Measurements from ENCODE around the gene BHLHE23. TPM values are rescaled to one million over a fixed set of nuclear protein-coding genes. Genes with fewer than 3 reads are reported as not detected.
A peak's percentile ranks its signal among the peaks of the same experiment; 100 is the strongest.

Gene BHLHE23
- total RNA-seq, 1 experiment from 2014 or later, result not detected

DNA sequence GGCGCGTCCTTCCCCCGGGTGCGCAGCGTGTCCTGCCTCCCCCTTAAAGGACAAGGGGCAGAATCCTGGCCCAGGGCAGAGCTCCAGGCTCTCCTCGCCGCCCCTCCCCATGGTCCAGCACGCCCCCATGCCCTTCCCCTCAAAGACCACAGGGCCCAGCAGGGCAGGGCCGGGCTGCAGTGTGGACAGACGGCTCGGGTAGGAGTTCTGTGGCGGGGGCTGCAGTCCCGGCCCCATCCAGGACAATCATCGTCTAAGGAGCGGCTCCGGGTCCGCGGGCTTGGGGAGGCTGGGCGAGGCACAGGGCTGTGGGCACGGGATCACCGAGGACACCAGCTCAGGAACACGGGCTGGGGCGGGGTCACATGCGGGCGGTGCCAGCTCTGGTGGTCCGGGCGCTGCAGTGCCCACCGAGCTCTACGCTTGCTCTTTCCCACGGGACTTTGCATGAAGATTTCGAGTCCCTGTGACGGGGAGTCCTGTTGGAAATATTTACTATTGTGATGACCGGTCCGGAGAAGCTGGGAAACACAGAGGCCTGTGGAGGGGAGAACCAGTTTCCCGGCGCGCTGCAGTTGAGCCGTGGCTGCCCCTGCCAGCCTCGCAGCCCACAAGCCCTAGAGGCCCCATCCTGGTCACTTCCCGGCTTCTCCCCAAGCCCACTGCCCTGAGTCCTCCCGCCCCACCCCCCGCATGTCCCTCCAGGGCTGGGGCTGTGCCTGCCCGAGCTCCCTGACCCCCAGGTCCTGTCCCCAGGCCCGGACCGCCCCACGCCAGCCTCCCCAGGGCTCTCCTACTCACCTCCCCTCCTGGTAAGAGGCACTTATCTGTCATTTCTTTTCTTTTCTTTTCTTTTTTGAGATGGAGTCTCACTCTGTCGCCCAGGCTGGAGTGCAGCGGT, 33.7 kb downstream of the BHLHE23 start:
- no TSS peak for BruUV-seq (replicated peaks)
- CTCF ChIA-PET, result interaction anchor here (0.6 to 1.7 kb wide), 22 partner anchors 9 to 409 kb away, joined by 3 to 47 read pairs (median 4); partner anchors contain the start of genes BHLHE23, TCFL5 and YTHDF1
- Mint-ChIP-seq H3K36me3 (ENCODE audit: insufficient read depth, unreplicated experiment) (no peaks in the 10 kb centered on the region), H3K4me3 (ENCODE audit: low read depth, unreplicated experiment) (peak overlapping the region; percentile 0), H3K9me3 (ENCODE audit: low read depth, unreplicated experiment) (no peaks in the 10 kb centered on the region), H3K27me3 (ENCODE audit: unreplicated experiment) (peaks cover 68% of the 10 kb centered on the region), H3K4me1 (ENCODE audit: low read depth, unreplicated experiment) (peaks cover 14% of the 10 kb centered on the region), H3K27ac (ENCODE audit: unreplicated experiment) (no peak overlapping the region)
- intact Hi-C loops (cut with micrococcal nuclease; ENCODE audit: unreplicated experiment), result loop anchor here (1.0 kb wide), 1 partner anchor 36 kb away; no protein-coding TSS in a partner anchor
- TF ChIP-seq, protein P1, sequence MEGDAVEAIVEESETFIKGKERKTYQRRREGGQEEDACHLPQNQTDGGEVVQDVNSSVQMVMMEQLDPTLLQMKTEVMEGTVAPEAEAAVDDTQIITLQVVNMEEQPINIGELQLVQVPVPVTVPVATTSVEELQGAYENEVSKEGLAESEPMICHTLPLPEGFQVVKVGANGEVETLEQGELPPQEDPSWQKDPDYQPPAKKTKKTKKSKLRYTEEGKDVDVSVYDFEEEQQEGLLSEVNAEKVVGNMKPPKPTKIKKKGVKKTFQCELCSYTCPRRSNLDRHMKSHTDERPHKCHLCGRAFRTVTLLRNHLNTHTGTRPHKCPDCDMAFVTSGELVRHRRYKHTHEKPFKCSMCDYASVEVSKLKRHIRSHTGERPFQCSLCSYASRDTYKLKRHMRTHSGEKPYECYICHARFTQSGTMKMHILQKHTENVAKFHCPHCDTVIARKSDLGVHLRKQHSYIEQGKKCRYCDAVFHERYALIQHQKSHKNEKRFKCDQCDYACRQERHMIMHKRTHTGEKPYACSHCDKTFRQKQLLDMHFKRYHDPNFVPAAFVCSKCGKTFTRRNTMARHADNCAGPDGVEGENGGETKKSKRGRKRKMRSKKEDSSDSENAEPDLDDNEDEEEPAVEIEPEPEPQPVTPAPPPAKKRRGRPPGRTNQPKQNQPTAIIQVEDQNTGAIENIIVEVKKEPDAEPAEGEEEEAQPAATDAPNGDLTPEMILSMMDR (IDR thresholded peaks at IDR 0.05; ENCODE audit: unreplicated experiment), result no peak
- DNase-seq, result no peak

DNA sequence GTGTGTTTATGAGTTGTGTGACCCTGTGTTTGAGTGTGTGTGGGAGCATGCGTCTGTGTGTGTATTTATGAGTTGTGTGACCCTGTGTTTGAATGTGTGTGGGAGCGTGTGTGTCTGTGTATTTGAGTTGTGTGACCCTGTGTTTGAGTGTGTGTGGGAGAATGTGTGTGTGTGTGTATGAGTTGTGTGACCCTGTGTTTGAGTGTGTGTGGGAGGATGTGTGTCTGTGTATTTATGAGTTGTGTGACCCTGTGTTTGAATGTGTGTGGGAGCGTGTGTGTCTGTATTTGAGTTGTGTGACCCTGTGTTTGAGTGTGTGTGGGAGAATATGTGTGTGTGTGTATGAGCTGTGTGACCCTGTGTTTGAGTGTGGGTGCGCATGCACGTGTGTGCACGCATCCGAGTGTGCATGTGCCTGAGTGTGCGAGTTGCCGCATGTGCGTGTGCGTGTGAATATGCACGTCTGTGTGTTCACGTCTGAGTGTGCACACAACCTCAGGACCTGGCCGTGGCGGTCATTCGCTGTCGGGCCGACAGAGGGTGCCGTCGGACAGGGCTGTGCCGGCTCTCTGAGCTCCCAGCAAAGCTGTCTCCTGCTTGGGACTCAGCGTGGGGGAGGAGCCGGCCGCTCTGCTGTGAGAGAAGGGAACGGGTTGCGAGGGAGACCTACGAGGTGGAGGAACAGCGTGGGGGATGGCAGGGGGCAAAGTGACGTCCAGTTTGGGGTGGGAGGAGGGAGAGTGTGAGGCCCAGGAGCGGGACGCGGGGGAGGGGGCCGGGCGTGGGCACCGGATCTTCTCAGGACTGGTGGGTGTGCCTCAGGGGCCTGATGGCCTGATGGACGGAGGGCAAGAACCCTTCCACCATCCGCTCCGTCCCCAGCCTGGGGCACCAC, 34.6 kb downstream of the BHLHE23 start:
- TF ChIP-seq, protein P1 (IDR thresholded peaks at IDR 0.05; ENCODE audit: unreplicated experiment), result peak; percentile 93
- CTCF ChIA-PET, result interaction anchor here (0.6 to 1.7 kb wide), 24 partner anchors 10 to 410 kb away, joined by 3 to 47 read pairs (median 4); partner anchors contain the start of genes BHLHE23, TCFL5 and YTHDF1
- H3K27ac Mint-ChIP-seq (ENCODE audit: unreplicated experiment), result no peak overlapping the region
- DNase-seq, result peak; percentile 97
- no peaks in the 10 kb centered on the region for H3K9me3 Mint-ChIP-seq (ENCODE audit: low read depth, unreplicated experiment)
- intact Hi-C loops (cut with micrococcal nuclease; ENCODE audit: unreplicated experiment), result loop anchor here (1.0 kb wide), 1 partner anchor 37 kb away; no protein-coding TSS in a partner anchor
- peaks cover 59% of the 10 kb centered on the region for H3K27me3 Mint-ChIP-seq (ENCODE audit: unreplicated experiment)
- no peaks in the 10 kb centered on the region for H3K36me3 Mint-ChIP-seq (ENCODE audit: insufficient read depth, unreplicated experiment)
- H3K4me1 Mint-ChIP-seq (ENCODE audit: low read depth, unreplicated experiment), result peaks cover 14% of the 10 kb centered on the region
- no TSS peak for BruUV-seq (replicated peaks)
- H3K4me3 Mint-ChIP-seq (ENCODE audit: low read depth, unreplicated experiment), result peak overlapping the region; percentile 0

DNA sequence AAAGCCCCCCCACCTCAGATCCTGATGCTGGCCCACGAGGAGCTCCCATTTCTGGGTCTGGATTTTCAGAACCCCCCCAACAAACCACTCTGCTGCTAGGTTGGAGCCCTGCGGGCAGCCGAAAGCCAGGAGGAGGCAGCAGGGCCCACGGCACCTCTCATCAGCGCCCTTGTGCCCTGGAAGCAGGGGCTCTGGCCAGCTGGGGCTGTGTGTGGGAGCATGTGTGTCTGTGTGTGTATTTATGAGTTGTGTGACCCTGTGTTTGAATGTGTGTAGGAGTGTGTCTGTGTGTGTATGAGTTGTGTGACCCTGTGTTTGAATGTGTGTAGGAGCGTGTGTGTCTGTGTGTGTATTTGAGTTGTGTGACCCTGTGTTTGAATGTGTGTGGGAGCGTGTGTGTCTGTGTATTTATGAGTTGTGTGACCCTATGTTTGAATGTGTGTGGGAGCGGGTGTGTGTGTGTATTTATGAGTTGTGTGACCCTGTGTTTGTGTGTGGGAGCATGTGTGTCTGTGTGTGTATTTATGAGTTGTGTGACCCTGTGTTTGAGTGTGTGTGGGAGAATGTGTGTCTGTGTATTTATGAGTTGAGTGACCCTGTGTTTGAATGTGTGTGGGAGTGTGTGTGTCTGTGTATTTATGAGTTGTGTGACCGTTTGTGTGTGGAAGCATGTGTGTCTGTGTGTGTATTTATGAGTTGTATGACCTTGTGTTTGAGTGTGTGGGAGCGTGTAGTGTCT, 35.4 kb downstream of the BHLHE23 start:
- BruUV-seq (replicated peaks), result no TSS peak
- Mint-ChIP-seq H3K9me3 (ENCODE audit: low read depth, unreplicated experiment) (no peaks in the 10 kb centered on the region), H3K27ac (ENCODE audit: unreplicated experiment) (no peak overlapping the region), H3K4me1 (ENCODE audit: low read depth, unreplicated experiment) (peaks cover 14% of the 10 kb centered on the region), H3K27me3 (ENCODE audit: unreplicated experiment) (peaks cover 50% of the 10 kb centered on the region), H3K4me3 (ENCODE audit: low read depth, unreplicated experiment) (peak overlapping the region; percentile 0), H3K36me3 (ENCODE audit: insufficient read depth, unreplicated experiment) (peaks cover 3% of the 10 kb centered on the region)
- intact Hi-C loops (cut with micrococcal nuclease; ENCODE audit: unreplicated experiment), result no loop called here
- no peak for DNase-seq
- CTCF ChIA-PET, result interaction anchor here (0.6 to 1.6 kb wide), 4 partner anchors 17 to 327 kb away, joined by 4 to 10 read pairs (median 4); no protein-coding TSS in a partner anchor
- TF ChIP-seq, protein P1 (IDR thresholded peaks at IDR 0.05; ENCODE audit: unreplicated experiment), result no peak
